HFFc6 (cell line): ENCODE data around the gene WASF2. TPM values are rescaled to one million over a fixed set of nuclear protein-coding genes. Genes with fewer than 3 reads are reported as not detected.
A peak's percentile ranks its signal among the peaks of the same experiment; 100 is the strongest.
"Not testable (repeated sequence)": the region's sequence is repeated elsewhere in the genome, so short reads cannot be mapped to it uniquely, and the experiment has no call there.

Experiments used
- DNase-seq: peaks from one replicate; pipeline ENCODE4 v3.0.0-alpha.2; 2018
- H3K27ac Mint-ChIP-seq: 2 replicates; pipeline ENCODE4 v1.8.0; 2020; ENCODE audit warnings: mild to moderate bottlenecking, mixed read lengths
- H3K27me3 Mint-ChIP-seq: 2 replicates; pipeline ENCODE4 v1.8.0; 2021; ENCODE audit warnings: mild to moderate bottlenecking, moderate library complexity, mixed read lengths; ENCODE audit not compliant: insufficient read depth
- H3K36me3 Mint-ChIP-seq: 2 replicates; pipeline ENCODE4 v1.8.0; 2021; ENCODE audit warnings: low read depth, mixed read lengths
- H3K4me1 Mint-ChIP-seq: 2 replicates; pipeline ENCODE4 v1.8.0; 2020; ENCODE audit warnings: low read depth, mixed read lengths
- H3K4me3 Mint-ChIP-seq: 2 replicates; pipeline ENCODE4 v1.8.0; 2020; ENCODE audit warnings: mild to moderate bottlenecking, moderate library complexity, mixed read lengths
- H3K9me3 Mint-ChIP-seq: 2 replicates; pipeline ENCODE4 v1.8.0; 2020; ENCODE audit warnings: mild to moderate bottlenecking, mixed read lengths
- long read RNA-seq: library from polyadenylated mRNA; unstranded; transcript quantifications from one replicate; pipeline ENCODE4 v2.0.0, GENCODE V29; 2019
- total RNA-seq, 6 experiments: library from RNA; stranded (reverse); fragmentation: NEBNext Ultra II Directional; extraction: Animal tissue kit (Norgen Biotek cat#: 25700); gene quantifications; 2 replicates in 1 of 6; 3 replicates in 5 of 6; pipeline ENCODE4 v1.2.3, GENCODE V29; 2021
- TF ChIP-seq, protein P1 (sequence below): fragments of 200-600 bp; sonication (generic); IDR thresholded peaks from 2 replicates; pipeline ENCODE4 v1.5.0; 2021; ENCODE audit warnings: antibody characterized with exemption, mild to moderate bottlenecking

The WASF2 gene, protein sequence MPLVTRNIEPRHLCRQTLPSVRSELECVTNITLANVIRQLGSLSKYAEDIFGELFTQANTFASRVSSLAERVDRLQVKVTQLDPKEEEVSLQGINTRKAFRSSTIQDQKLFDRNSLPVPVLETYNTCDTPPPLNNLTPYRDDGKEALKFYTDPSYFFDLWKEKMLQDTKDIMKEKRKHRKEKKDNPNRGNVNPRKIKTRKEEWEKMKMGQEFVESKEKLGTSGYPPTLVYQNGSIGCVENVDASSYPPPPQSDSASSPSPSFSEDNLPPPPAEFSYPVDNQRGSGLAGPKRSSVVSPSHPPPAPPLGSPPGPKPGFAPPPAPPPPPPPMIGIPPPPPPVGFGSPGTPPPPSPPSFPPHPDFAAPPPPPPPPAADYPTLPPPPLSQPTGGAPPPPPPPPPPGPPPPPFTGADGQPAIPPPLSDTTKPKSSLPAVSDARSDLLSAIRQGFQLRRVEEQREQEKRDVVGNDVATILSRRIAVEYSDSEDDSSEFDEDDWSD
- 10 to 100 TPM; 84.4 to 99.7 (median 93.1) TPM for total RNA-seq
- long read RNA-seq, partial matches to known transcripts, result 22 of 45 reads
- long read RNA-seq, other reads (novel, unspliced or antisense), result 23 of 45 reads

GRCh38 chr1:27489973-27490741 lies at the start of gene WASF2:
Gene WASF2 (minus strand): TSS chr1:27490167. CDS start chr1:27428890, 61,277 bp downstream.
- peaks cover 23% of the 10 kb centered on the region for H3K4me1 Mint-ChIP-seq
- peaks cover 6% of the 10 kb centered on the region for H3K36me3 Mint-ChIP-seq
- H3K27me3 Mint-ChIP-seq, result peaks cover 10% of the 10 kb centered on the region
- no peaks in the 10 kb centered on the region for H3K9me3 Mint-ChIP-seq
- H3K4me3 Mint-ChIP-seq, result peak within 1 kb of the TSS; percentile 99
- DNase-seq, result peak; percentile 93
- H3K27ac Mint-ChIP-seq, result peak within 1 kb of the TSS; percentile 100
- TF ChIP-seq, protein P1, sequence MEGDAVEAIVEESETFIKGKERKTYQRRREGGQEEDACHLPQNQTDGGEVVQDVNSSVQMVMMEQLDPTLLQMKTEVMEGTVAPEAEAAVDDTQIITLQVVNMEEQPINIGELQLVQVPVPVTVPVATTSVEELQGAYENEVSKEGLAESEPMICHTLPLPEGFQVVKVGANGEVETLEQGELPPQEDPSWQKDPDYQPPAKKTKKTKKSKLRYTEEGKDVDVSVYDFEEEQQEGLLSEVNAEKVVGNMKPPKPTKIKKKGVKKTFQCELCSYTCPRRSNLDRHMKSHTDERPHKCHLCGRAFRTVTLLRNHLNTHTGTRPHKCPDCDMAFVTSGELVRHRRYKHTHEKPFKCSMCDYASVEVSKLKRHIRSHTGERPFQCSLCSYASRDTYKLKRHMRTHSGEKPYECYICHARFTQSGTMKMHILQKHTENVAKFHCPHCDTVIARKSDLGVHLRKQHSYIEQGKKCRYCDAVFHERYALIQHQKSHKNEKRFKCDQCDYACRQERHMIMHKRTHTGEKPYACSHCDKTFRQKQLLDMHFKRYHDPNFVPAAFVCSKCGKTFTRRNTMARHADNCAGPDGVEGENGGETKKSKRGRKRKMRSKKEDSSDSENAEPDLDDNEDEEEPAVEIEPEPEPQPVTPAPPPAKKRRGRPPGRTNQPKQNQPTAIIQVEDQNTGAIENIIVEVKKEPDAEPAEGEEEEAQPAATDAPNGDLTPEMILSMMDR, result no peak

- peak overlapping the region; percentile 75 for H3K4me3 Mint-ChIP-seq
- peaks cover 10% of the 10 kb centered on the region for H3K27me3 Mint-ChIP-seq
- peak overlapping the region; percentile 97 for H3K27ac Mint-ChIP-seq
- TF ChIP-seq, protein P1, result no peak
- H3K9me3 Mint-ChIP-seq, result peaks cover 3% of the 10 kb centered on the region; the same call in 1 of the 2 replicates
- DNase-seq, result peak; percentile 82
- peaks cover 21% of the 10 kb centered on the region for H3K36me3 Mint-ChIP-seq
- H3K4me1 Mint-ChIP-seq, result peaks cover 80% of the 10 kb centered on the region
Observed at GRCh38 chr1:27538793-27539192, 48.8 kb upstream of the WASF2 start.

DNA sequence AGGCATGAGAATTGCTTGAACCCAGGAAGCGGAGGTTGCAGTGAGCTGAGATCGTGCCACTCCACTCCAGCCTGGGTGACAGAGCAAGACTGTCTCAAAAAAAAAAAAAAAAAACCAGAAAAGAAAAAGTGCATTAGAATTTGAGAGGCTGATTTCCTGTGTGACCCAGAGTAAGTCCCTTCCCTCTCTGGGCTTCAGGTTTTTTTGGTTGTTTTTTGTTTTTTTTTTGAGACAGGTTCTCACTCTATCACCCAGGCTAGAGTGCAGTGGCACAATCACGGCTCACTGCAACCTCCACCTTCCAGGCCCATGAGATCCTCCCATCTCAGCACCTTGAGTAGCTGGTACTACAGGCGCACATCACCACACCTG lies 48.3 kb upstream of the WASF2 start:
- peaks cover 26% of the 10 kb centered on the region for H3K36me3 Mint-ChIP-seq
- not testable (repeated sequence) for H3K9me3 Mint-ChIP-seq

GRCh38 chr1:27536767-27537166 lies 46.8 kb upstream of the WASF2 start:
- Mint-ChIP-seq H3K4me1 (peaks cover 60% of the 10 kb centered on the region), H3K9me3 (peaks cover 3% of the 10 kb centered on the region; the same call in 1 of the 2 replicates), H3K4me3 (peak overlapping the region; percentile 64), H3K27me3 (peaks cover 13% of the 10 kb centered on the region), H3K36me3 (peaks cover 28% of the 10 kb centered on the region), H3K27ac (peak overlapping the region; percentile 97)
- DNase-seq, result peak; percentile 78
- TF ChIP-seq, protein P1, result peak; percentile 12; the same call in 1 of the 2 replicates

More for the DNA sequence above, 48.3 kb upstream of the WASF2 start:
- not testable (repeated sequence) for H3K27me3 Mint-ChIP-seq, DNase-seq
- peaks cover 75% of the 10 kb centered on the region for H3K4me1 Mint-ChIP-seq
- H3K4me3 Mint-ChIP-seq, result peak overlapping the region; percentile 75
- H3K27ac Mint-ChIP-seq, result peak overlapping the region; percentile 97

GRCh38 chr1:27536010-27536757 lies 46.2 kb upstream of the WASF2 start:
- TF ChIP-seq, protein P1, result no peak
- peaks cover 58% of the 10 kb centered on the region for H3K4me1 Mint-ChIP-seq
- peaks cover 13% of the 10 kb centered on the region for H3K27me3 Mint-ChIP-seq
- H3K9me3 Mint-ChIP-seq, result peaks cover 3% of the 10 kb centered on the region; the same call in 1 of the 2 replicates
- peak overlapping the region; percentile 97 for H3K27ac Mint-ChIP-seq
- H3K36me3 Mint-ChIP-seq, result peaks cover 28% of the 10 kb centered on the region
- H3K4me3 Mint-ChIP-seq, result peak overlapping the region; percentile 11; the same call in 1 of the 2 replicates
- no peak for DNase-seq
